Superior temporal gyrus (tissue), 1 donor: Measurements from ENCODE around the gene EFR3B.
"Not testable (repeated sequence)": the region's sequence is repeated elsewhere in the genome, so short reads cannot be mapped to it uniquely, and the experiment has no call there.

Source experiments
- DNase-seq: peaks from one replicate; pipeline ENCODE4 v3.0.0-alpha.2; 2016; ENCODE audit errors: extremely low spot score

EFR3B gene

DNA sequence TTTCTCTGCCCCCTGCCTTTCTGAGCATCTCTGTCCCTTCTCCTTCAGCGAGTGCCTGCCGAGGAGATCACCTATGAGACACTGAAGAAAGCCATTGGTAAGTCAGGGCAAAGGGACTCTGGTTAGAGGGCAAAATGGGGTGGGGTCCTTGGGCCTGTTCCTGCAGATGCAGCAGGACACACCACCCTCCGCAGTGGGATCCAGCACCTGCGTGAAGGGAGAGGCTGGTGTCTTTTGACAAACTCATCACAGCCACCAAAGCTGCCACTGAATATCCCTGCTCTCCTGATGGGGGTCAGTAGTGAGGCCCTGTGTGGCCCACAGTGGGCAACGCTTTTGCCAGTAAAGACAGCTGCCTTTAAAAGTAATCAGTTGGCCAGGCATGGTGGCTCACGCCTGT is 107.8 kb downstream of the EFR3B start:
- no peak for DNase-seq

DNA sequence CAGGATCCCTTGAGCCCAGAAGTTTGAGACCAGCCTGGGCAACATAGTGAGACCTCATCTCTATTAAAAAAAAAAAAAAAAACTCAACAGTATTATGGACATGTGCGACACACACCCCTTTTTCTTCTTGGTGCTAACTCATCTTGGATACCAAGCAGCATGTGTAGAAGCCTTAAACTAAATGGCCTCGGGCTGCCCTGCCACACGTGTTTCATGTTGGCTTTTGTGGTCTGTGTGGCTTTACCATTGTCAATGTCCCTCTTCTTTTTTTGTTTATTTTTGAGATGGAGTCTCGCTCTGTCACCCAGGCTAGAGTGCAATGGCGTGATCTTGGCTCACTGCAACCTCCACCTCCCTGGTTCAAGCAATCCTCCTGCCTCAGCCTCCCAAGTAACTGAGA is 109.1 kb downstream of the EFR3B start:
- DNase-seq, result not testable (repeated sequence)

DNA sequence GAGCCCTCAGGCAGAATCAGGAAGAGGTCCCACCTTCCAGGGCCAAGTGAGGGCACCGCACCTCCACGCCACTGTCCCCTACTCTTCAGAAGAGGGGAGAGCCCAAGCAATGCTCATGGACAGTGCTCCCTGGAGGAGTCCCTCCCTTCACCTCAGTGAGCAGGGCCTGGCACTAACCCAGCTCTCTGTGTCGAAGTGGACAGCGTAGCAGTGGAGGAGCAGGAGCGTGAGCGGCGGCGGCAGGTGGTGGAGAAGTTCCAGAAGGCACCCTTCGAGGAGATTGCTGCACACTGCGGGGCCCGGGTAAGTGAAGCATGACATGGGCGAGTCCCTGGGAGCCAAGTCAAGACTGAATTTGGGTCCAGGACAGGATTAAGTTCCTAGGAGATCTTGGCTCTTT is 109.8 kb downstream of the EFR3B start:
- no peak for DNase-seq

DNA sequence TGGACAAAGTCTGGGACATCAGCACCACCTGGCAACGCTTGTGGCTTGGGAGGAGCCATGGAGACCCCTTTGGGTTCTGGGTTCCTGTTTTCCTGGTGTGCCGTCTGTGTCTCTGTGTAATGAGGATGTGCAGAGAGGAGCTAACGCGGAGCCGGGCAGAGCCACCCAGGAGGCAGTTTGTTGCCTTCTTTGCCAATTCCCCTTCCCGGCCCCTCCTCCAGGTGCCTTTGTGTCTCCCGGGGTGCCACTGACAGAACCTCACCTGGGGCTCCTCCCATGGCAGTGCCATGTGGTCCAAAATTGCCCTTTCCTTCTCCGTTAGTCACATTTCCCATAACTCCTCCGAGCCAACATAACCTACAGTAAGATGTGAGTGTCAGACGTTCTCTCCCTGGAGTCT is 113.5 kb downstream of the EFR3B start:
- no peak for DNase-seq

DNA sequence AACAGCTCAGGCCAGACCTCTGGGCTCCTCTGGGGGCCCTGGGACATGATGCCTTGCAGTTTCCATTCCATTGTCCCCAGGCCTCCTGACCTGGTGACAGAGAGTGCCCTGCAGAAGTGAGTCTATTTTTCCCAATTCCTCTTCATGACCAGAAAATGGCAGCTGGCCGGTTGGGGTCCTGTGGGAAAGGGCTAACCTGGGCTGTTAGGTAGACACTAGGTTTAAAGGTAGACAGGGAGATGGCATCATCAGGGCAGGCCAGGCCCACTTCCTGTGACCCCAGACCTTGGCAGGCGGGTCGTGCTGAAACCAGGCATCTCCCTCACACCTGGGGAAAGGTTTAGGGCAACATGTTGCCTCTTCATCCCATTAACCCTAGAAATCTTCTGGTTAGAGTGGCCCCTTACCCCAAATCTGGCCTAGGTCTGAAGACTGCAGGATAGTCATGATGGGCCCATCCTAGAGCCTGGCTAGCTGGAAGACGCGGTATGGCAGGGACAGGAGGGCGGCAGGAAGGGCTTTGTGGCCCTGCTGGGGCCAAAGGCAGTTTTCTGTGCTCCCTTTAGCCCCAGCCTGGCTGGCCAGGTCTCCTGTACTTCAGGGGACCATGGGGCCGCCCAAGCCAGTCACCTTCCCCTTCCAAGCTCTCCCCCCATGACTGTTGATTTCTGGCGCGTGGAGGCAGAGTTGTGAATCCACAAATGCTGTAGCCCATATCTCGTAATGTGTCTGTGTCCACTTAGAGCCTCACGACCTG is 116.4 kb downstream of the EFR3B start:
- no peak for DNase-seq

DNA sequence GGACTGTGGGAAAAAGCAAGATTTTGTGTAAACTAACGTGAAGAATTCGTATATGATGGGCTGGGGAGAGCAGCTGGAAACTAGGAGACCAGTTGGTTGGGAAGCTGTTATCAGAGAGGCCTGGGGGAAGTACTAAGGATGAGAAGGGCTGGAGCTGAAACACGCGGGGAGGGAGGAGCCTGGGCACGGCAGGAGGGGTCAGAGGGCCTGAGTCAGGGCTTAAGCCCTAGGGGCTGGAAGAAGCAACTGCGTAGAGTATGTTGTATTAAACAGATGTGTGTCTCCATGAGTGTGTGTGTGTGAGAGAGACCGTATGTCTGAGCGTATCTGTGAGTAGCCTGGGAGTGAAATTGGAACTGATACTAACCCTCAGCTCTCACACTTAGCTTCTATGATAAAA is 118.1 kb downstream of the EFR3B start:
- DNase-seq, result no peak

DNA sequence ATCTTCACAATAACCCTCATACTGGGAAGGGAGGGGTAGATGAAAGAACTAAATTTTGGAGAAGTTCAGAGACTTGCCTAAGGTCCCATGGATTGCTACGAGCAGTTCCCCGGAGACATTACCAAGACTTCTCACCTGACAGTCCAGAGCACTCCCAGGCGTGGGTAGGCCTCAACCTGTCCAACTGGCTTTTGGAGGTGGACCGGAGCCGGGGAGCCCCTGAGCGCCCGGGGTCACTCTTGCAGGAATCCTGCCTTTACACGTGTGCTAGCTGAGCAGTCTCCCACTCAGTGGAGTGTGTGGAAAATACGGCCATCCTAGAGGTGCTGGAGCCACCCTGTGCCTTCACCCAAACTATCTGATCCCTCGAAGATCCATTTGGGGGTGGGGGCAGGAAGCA is 118.5 kb downstream of the EFR3B start:
- no peak for DNase-seq

DNA sequence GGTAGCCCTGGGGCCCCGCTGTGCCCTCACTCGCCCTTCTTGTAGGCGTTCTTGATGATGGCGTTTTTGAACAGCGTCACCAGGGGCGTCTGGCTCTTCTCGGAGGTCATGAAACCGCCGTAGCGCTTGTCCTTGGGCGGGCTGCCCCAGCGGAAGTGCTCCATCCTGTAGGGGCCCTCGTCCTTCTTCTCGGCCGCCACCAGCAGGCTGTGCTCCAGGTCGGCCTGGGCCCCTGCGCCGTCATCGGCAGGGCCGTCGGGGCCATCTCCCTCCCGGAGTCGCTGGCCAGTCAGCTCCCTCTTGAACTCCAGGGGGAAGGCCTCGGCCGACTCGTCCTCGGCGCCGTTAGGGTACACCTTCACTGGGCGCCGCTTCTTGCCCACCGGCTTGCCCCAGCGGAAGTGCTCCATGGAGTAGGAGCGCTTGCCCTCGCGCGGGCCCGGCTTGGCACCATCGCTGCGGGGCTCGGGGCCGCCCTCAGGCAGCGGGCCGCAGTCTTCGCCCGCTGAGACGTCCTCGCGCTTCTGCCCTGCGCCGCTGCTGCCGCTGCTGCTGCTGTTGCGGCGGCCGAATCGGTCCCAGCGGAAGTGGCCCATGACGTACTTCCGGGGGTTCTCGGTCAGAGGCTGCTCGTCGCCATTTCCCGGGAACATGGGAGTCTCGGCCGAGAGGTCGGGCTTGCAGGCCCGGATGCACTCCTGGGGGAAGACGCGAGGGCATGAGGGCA is 119.3 kb downstream of the EFR3B start:
- DNase-seq, result no peak

DNA sequence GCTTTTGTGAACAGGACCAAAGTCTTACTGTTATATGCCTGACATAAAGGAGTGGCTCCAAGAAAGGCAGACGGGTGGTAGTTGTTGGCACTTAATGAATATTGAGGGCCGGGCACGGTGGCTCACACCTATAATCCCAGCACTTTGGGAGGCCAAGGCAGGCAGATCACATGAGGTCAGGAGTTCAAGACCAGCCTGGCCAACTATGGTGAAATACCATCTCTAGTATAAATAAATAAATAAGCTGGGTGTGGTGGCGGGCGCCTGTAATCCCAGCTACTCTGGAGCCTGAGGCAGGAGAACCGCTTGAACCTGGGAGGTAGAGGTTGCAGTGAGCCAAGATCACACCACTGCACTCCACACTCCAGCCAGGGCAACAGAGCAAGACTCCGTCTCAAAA is 120.2 kb downstream of the EFR3B start:
- not testable (repeated sequence) for DNase-seq

DNA sequence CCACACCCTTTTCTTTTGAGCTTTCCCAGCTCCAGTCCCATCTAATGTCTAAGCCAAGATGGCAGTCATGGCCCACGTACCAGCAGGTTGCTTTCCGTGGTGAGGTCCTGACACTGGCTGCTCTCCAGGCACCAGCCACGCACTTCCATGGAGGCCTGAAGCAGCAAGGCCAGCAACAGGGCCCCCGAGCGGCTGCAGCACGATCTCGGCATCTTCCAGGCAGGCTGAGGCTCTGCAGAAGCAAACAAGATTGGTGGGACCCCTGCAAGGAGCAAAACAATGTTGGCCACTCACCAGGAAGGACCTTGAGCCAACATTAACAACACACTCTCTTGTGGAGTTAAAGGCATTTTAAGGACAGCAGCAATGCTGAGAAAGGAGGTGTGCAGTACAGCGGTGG is 122.7 kb downstream of the EFR3B start:
- DNase-seq, result no peak

DNA sequence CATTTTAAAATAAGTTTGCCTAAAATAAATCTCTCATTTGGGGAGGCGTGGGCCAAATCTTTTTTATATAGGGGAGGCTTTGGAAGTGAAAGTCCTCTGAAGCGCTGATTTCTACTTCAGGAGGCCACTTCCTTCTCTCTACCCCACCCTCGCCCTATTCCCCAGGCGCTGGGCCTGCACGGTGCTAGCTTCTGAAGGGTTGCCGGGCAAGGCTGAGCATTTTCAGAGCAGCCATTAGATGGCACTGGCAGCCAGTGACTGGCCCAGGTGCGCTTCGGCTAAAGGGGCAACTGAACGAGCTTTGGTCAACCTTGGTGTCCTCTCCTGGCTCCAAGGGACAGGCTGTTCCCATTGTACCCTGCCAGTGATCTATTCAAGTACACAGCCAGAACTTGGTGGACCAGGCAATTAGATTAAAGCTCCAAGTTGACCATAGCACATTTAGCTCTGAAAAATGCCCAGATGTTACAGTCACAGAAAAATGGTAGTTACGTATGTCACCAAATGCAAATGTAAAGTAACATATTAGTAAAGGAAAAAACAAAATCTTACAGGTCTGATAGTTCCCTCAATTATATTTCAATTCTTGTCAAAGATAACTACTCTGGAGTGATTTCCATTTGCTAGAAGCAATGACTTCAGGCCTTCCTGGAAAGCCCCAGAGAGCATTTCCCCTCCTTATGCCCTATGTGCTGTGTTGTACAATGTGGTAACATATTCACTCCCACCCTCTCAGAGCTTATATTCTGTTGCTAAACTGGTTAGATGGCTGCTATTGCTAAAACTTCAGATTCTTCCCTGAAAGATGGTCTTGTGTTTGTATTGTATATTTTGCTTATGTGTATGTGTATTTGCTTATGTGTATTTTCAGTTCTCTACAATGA is 124.4 kb downstream of the EFR3B start:
- DNase-seq, result peak; percentile 20

DNA sequence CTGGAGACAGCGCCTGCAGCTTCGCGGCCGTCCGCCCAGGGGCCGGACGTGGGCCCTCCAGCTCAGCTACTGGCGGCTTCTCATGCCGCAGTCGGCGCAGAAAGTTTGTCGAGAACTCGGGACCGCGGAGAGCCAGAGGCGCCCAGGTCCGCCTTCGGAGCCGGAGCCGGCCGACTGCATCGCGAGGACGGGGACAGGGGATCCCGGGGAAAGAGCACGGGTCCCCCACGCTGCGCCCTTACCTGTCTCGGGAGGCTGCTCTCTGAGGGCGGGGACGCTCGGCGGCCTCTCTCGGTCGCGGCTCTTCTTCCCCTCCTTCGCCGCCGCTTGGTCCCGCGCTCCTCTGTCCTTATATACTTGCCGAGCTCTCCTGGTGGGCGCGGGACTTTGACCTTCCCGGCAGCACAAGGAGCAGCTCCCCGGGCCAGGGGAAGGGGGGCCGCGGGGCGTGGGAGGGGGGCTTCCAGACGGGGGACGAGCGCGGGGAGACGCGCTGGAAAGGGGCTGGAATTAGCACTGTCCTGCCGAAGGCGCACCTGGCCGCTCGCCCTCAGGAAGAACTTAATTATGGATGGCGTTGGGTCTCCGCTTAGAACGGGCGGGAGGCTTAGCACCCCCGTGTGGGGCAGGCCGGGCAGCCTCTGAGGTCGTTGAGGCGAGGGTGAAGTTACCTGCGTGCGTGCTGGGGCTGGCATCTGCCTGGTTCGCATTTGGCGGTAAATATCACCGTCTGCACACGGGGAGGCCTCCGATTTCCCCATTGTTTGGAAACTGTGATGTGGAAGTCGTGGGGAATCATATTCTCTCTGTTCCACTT is 126.6 kb downstream of the EFR3B start, which contains the start of gene POMC:
TSS of gene POMC (minus strand) at position 325 of the 817 bp plus-strand sequence. CDS start 3,808 bp downstream, outside the sequence.
- no peak for DNase-seq

DNA sequence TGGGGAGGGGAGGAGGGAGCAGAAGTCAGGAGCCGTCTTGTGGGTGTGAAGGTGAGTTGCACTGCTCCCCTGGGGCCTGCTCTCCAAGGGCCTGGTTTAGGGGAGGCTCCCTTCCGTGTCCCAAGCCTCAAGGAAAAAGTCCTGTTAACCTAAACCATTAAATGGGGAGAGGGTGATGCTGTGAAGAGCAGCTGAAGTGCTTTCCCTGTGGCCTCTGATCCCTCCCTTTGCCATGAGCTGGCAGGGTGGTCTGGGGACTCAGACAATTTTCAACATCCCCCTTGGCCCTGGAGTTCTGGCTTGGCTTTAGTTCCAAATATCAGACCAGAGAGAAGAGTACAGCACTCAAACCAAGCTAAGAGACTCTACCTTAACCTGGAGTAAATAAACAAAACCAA is 127.2 kb downstream of the EFR3B start:
- no peak for DNase-seq

DNA sequence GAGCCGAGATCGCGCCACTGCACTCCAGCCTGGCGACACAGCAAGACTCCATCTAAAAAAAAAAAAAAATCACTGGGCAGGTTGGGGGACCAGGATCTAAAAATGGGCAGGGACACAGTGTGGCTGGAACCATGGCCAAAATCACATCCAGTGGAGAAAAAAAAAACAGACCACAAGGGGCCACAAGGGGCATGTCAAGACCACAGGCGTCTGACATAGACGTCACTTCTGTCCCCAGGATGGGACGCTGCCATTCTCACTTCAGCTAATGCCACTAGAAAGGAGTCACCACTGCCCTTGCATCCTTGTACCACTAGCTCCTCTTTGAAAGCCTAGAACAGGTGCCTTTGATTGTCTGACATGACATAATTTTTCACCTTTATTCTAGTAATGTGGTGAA is 129.0 kb downstream of the EFR3B start:
- no peak for DNase-seq

DNA sequence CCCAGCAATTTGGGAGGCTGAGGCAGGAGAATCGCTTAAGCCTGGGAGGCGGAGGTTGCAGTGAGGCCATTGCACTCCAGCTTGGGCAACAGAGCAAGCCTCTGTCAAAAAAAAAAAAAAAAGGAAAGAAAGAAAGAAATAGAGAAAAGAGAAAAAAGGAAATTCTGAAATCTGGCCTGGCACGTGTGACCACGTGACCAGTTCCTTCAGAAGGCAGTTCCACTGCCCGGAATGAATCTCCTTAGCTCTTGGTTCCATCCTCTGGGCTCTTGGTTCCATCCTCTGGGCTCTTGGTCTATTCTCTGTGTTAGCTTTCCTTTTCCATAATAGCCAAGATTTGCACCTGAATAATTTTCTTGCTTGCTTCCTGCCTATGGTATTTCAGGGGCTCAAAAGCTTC is 131.8 kb downstream of the EFR3B start:
- no peak for DNase-seq

DNA sequence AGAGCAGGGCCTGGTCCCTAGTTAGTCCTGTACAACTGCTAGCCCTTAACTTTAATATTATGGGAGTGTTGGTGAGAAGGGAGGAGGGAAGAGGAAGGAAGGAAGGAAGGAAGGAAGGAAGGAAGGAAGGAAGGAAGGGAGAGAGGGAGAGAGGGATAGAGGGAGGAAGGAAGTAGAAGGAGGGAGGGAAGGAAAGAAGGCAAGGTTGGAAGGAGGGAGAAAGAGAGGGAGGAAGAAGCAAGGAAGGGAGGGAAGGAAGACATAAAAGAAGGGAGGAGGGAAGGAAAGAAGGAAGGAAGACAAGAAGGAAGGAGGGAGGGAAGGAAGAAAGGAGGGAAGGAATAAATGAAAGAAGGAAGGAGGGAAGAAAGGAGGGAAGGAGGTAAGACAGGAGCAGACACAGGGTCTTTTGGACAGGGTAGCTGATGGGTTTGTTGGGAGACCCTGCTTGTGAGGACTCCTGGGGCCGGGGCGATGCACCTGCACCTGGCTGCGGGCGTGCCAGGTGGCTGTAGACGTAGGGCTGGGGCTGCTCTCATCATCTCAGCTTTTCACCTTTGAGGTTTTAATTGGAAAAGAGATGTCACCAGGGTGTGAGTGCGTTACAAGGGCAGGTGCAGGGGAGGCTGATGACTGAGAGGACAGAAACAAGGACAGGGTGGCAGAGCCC is 132.5 kb downstream of the EFR3B start:
- no peak for DNase-seq

DNA sequence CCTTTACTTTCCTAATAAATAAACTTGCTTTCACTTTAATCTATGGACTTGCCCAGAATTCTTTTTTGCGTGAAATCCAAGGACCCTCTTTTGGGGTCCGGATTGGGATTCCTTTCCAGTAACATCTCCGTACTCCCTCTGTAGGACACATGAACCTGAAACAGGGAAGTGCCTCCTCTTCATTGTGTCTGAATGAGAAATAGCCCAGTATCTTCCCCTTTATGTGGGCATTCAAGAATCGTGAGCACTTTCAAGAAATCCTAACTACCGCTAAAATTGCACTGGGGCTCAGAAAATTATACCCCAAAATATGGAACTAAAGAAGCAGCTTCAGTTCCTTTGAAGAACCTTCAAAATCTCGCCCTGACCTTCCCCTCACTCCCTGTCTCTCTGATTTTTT is 134.3 kb downstream of the EFR3B start:
- DNase-seq, result no peak

DNA sequence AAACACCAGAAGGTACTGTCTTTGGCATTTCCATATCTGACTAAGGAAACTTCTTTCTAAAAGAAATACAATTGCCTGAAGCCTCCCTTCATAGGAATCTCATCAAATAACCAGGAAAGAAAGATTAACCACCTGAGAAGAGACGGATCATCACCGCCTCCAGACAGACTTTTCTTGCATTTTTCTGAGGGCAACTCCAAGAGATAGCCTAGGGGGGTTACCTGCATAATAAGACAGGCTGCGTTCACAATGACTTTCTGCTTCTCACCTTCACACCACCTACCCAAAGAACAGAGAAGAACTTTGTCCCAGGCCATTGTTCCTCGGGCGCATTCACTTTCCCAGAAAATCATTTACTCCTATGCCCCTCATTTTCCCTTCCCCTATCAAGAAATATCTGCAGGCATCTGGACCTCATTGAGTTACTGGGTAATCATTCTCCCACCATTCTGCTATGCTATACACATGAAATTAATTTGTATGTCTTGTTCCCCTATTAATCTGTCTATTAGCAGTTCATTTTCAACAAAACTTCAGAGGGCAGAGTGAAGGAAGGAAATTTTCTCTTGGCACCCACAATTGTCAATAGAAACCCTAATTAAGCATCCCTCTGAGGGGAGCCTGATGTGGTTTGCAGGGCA is 134.8 kb downstream of the EFR3B start:
- DNase-seq, result no peak

DNA sequence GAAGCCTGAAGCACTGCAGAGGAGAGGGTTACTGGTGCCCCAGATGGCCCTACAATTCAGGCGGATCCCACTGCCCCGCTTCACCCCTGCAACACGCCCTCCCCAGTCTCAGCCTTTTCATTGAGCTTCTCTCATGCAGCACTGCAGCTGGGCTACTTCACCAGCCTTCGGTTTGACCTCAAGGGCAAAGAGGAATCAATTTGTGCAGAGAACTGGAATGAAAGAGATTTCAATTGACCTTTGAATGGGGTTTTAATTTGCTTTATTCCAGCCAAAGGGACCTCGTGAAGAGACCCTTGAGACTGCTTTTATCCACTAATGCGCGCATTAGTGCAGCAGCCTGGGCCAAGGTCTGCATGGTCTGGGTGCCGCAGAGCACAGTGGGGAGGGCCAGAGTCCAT is 135.3 kb downstream of the EFR3B start:
- DNase-seq, result no peak

DNA sequence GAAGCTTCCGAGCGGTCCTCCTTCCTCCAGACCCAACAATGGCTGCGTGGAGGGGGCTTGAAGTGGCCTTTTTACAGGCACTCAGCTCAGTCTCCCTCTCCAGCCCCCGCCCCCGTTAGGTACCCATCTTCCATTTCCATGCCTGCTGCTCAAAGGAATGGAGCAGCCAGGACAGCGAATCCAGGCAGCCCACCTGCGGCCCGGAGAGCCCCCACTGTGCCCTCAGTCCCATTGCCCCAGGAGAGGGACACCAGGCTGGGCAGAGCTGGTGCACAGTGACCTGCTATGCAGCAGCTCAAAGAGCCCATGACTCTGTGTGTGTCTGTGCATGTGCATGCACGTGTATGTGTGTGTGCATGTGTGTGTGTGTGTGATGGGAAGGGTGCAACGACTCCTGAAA is 137.1 kb downstream of the EFR3B start:
- DNase-seq, result no peak
